ENCODE measurements around the gene WDR27. TPM values are rescaled to one million over a fixed set of nuclear protein-coding genes. Genes with fewer than 3 reads are reported as not detected.
"Not testable (repeated sequence)": the region's sequence is repeated elsewhere in the genome, so short reads cannot be mapped to it uniquely, and the experiment has no call there.

The WDR27 gene
- total and polyA plus RNA-seq, 2 experiments from 2014 or later: 27.7 to 29.7 TPM

- no peaks in the 10 kb centered on the region for H4K20me1 ChIP-seq (ENCODE audit: insufficient read depth, poor library complexity, severe bottlenecking)
- H2AFZ ChIP-seq: no peak overlapping the region
- no peaks in the 10 kb centered on the region for H3K9me3 ChIP-seq (ENCODE audit: low read depth)
- no peak overlapping the region for H3K27ac ChIP-seq
- H3K4me1 ChIP-seq (ENCODE audit: insufficient read depth): no peaks in the 10 kb centered on the region
- no peaks in the 10 kb centered on the region for H3K27me3 ChIP-seq
- no peaks in the 10 kb centered on the region for H3K79me2 ChIP-seq
- no peak for TF ChIP-seq CTCF (IDR thresholded peaks at IDR 0.05; ENCODE audit: poor library complexity)
- TF ChIP-seq EZH2phosphoT487 (IDR thresholded peaks at IDR 0.05; ENCODE audit: low read depth, severe bottlenecking, unreplicated experiment): no peak
- no peak for TF ChIP-seq EZH2 (IDR thresholded peaks at IDR 0.05; ENCODE audit: borderline replicate concordance)
- no peak overlapping the region for H3K4me2 ChIP-seq
- no peak for DNase-seq (ENCODE audit: low spot score)
- 92% methylated on average over 19 of the region's 19 CpGs for WGBS (ENCODE audit: low lambda C conversion rate, missing lambda C conversion rate)
- no peak overlapping the region for H3K4me3 ChIP-seq
- no peaks in the 10 kb centered on the region for H3K9me2 ChIP-seq (replicated peaks; ENCODE audit: insufficient read depth)
- H3K36me3 ChIP-seq (replicated peaks; ENCODE audit: insufficient read depth, low read depth): no peaks in the 10 kb centered on the region
Observed at GRCh38 chr6:169646906-169647567, 54.8 kb downstream of the WDR27 start.

- H3K9me3 ChIP-seq (ENCODE audit: low read depth); H4K20me1 ChIP-seq (ENCODE audit: insufficient read depth, poor library complexity, severe bottlenecking); DNase-seq (ENCODE audit: low spot score); H3K27ac ChIP-seq; H3K4me1 ChIP-seq (ENCODE audit: insufficient read depth); H3K36me3 ChIP-seq (replicated peaks; ENCODE audit: insufficient read depth, low read depth); H3K4me2 ChIP-seq; H3K79me2 ChIP-seq; H3K9me2 ChIP-seq (replicated peaks; ENCODE audit: insufficient read depth); H3K27me3 ChIP-seq; H2AFZ ChIP-seq; H3K4me3 ChIP-seq: not testable (repeated sequence)
- 99% methylated on average over 5 of the region's 5 CpGs for WGBS (ENCODE audit: low lambda C conversion rate, missing lambda C conversion rate)
Observed at GRCh38 chr6:169645459-169645858, 56.4 kb downstream of the WDR27 start.

GRCh38 chr6:169643521-169643920 is 58.3 kb downstream of the WDR27 start:
- Histone ChIP-seq H3K27me3 (no peaks in the 10 kb centered on the region), H3K4me2 (no peak overlapping the region), H3K9me3 (ENCODE audit: low read depth) (no peaks in the 10 kb centered on the region), H3K4me1 (ENCODE audit: insufficient read depth) (no peaks in the 10 kb centered on the region), H3K27ac (no peak overlapping the region), H3K36me3 (replicated peaks; ENCODE audit: insufficient read depth, low read depth) (no peaks in the 10 kb centered on the region), H4K20me1 (ENCODE audit: insufficient read depth, poor library complexity, severe bottlenecking) (no peaks in the 10 kb centered on the region), H2AFZ (no peak overlapping the region), H3K4me3 (no peak overlapping the region), H3K79me2 (no peaks in the 10 kb centered on the region), H3K9me2 (replicated peaks; ENCODE audit: insufficient read depth) (no peaks in the 10 kb centered on the region)
- DNase-seq (ENCODE audit: low spot score): no peak
- TF ChIP-seq EZH2 (IDR thresholded peaks at IDR 0.05; ENCODE audit: borderline replicate concordance) (no peak), CTCF (IDR thresholded peaks at IDR 0.05; ENCODE audit: poor library complexity) (no peak), EZH2phosphoT487 (IDR thresholded peaks at IDR 0.05; ENCODE audit: low read depth, severe bottlenecking, unreplicated experiment) (no peak)
- WGBS (ENCODE audit: low lambda C conversion rate, missing lambda C conversion rate): 86% methylated on average over 1 of the region's 1 CpG

- H3K36me3 ChIP-seq (replicated peaks; ENCODE audit: insufficient read depth, low read depth): no peaks in the 10 kb centered on the region
- H3K79me2 ChIP-seq: no peaks in the 10 kb centered on the region
- H3K9me3 ChIP-seq (ENCODE audit: low read depth): no peaks in the 10 kb centered on the region
- DNase-seq (ENCODE audit: low spot score): no peak
- TF ChIP-seq EZH2phosphoT487 (IDR thresholded peaks at IDR 0.05; ENCODE audit: low read depth, severe bottlenecking, unreplicated experiment) (no peak), EZH2 (IDR thresholded peaks at IDR 0.05; ENCODE audit: borderline replicate concordance) (no peak), CTCF (IDR thresholded peaks at IDR 0.05; ENCODE audit: poor library complexity) (no peak)
- H3K4me3 ChIP-seq: no peak overlapping the region
- no peaks in the 10 kb centered on the region for H3K9me2 ChIP-seq (replicated peaks; ENCODE audit: insufficient read depth)
- no peaks in the 10 kb centered on the region for H4K20me1 ChIP-seq (ENCODE audit: insufficient read depth, poor library complexity, severe bottlenecking)
- H3K27ac ChIP-seq: no peak overlapping the region
- H3K27me3 ChIP-seq: no peaks in the 10 kb centered on the region
- H3K4me2 ChIP-seq: no peak overlapping the region
- H3K4me1 ChIP-seq (ENCODE audit: insufficient read depth): no peaks in the 10 kb centered on the region
- 98% methylated on average over 15 of the region's 15 CpGs for WGBS (ENCODE audit: low lambda C conversion rate, missing lambda C conversion rate)
- no peak overlapping the region for H2AFZ ChIP-seq
Observed at GRCh38 chr6:169642455-169642854, 59.4 kb downstream of the WDR27 start.
